ENCODE results near the gene TFRC.
"Not testable (repeated sequence)": the region's sequence is repeated elsewhere in the genome, so short reads cannot be mapped to it uniquely, and the experiment has no call there.

The TFRC gene

DNA sequence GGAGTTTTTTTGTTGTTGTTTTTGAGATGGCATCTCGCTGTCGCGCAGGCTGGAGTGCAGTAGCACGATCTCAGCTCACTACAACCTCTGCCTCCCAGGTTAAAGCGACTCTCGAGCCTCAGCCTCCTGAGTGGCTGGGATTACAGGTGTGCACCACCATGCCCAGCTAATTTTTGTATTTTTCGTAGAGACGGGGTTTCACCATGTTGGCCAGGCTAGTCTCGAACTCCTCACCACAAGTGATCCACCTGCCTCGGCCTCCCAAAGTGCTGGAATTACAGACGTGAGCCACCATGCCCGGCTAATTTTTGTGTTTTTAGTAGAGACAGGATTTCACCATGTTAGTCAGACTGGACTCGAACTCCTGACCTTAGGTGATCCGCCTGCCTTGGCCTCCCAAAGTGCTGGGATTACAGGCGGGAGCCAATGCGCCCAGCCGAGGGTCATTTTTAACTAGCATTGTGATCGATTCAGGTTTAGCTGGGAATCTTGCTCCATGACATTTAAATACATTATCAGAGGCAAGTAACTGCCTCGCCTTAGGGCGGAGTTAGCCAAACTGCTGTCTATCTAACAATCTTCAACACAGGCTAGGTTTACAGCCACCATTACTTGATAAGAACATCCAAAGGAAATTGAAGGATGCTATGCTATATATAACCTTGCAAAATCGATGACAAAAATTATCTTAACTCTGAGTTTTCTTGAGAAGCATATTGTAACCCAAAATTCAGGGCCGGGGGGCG lies 1.6 kb downstream of the TFRC start:
- Histone ChIP-seq H3K9ac (ENCODE audit: low read depth, low read length) (peak overlapping the region; percentile 96; the same call in 1 of the 2 replicates), H3K4me1 (ENCODE audit: insufficient read depth, low read length) (peaks cover 10% of the 10 kb centered on the region; the same call in 1 of the 2 replicates), H3K4me3 (ENCODE audit: low read length) (peak overlapping the region; percentile 97), H3K36me3 (ENCODE audit: insufficient read depth, low read length) (peaks cover 24% of the 10 kb centered on the region)
- not testable (repeated sequence) for H3K9me3 ChIP-seq (ENCODE audit: insufficient read depth, low read depth, low read length); H3K27ac ChIP-seq (ENCODE audit: low read depth, low read length); H3K27me3 ChIP-seq (ENCODE audit: insufficient read depth, low read length)
- WGBS, result 84% methylated on average over 23 of the region's 23 CpGs

DNA sequence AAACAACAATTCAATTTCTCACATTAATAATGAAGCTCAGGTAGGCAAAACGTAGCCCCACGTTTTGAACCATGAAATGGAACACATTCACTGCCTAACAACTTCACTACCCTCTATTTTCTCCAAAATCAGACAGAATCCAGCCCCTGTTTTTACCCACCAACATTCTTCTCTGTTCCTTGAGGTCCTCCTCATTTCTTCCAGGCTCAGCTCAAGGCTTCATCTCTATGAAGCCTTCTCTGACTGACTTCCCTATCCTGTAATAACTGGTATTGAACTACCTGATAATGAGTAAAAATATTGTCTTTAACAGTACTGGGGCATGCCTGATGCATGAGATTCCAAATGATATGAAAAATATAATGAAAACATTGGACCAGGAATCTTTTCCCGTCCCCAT lies 2.2 kb downstream of the TFRC start:
- Histone ChIP-seq H3K36me3 (ENCODE audit: insufficient read depth, low read length) (peaks cover 30% of the 10 kb centered on the region), H3K4me3 (ENCODE audit: low read length) (peak overlapping the region; percentile 20; the same call in 1 of the 2 replicates), H3K9me3 (ENCODE audit: insufficient read depth, low read depth, low read length) (no peaks in the 10 kb centered on the region), H3K9ac (ENCODE audit: low read depth, low read length) (no peak overlapping the region), H3K4me1 (ENCODE audit: insufficient read depth, low read length) (peaks cover 10% of the 10 kb centered on the region; the same call in 1 of the 2 replicates), H3K27ac (ENCODE audit: low read depth, low read length) (no peak overlapping the region), H3K27me3 (ENCODE audit: insufficient read depth, low read length) (no peaks in the 10 kb centered on the region)
- 87% methylated on average over 3 of the region's 3 CpGs for WGBS

DNA sequence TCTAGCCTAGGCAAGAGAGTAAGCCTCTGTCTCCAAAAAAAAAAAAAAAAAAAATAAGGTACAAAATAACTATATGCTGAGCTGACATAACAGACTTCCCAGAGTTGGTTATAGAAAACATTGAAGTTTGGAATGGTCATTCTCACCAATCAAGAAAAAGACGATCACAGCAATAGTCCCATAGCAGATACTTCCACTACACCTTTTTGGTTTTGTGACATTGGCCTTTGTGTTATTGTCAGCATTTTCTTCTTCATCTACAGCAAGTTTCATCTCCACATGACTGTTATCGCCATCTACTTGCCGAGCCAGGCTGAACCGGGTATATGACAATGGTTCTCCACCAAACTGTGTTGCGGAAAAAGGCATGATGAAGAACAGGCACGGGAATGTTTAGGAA lies 6.9 kb downstream of the TFRC start:
- Histone ChIP-seq H3K9me3 (ENCODE audit: insufficient read depth, low read depth, low read length) (no peaks in the 10 kb centered on the region), H3K9ac (ENCODE audit: low read depth, low read length) (no peak overlapping the region), H3K27ac (ENCODE audit: low read depth, low read length) (no peak overlapping the region), H3K4me1 (ENCODE audit: insufficient read depth, low read length) (peaks cover 4% of the 10 kb centered on the region; the same call in 1 of the 2 replicates), H3K36me3 (ENCODE audit: insufficient read depth, low read length) (peaks cover 74% of the 10 kb centered on the region), H3K4me3 (ENCODE audit: low read length) (no peak overlapping the region), H3K27me3 (ENCODE audit: insufficient read depth, low read length) (no peaks in the 10 kb centered on the region)
- WGBS, result 94% methylated on average over 6 of the region's 6 CpGs

DNA sequence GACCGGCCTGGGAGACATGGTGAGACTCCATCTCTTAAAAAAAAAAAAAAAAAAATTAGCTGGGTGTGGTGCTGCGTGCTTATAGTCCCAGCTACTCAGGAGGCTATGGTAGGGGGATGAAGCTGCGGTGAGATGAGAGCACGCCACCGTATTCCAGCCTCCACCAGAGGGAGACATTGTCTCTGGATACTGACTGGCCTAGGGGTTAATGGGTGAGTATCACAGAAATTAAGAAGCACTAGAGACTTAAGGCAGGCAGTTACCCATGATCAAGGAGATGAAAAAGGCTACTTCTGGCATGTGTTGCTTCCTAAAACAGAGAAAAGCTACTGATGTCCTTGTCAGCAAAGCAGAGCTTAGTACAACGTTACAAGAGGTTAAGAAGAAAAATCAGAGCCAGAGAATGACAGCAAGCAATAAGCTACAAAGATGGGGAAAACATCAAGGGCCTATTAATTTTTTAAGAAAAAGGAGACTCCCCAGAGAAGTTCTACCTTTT lies 8.6 kb downstream of the TFRC start:
- WGBS, result 44% methylated on average over 5 of the region's 6 CpGs
- Histone ChIP-seq H3K9ac (ENCODE audit: low read depth, low read length) (no peak overlapping the region), H3K27me3 (ENCODE audit: insufficient read depth, low read length) (no peaks in the 10 kb centered on the region), H3K4me3 (ENCODE audit: low read length) (no peak overlapping the region), H3K36me3 (ENCODE audit: insufficient read depth, low read length) (peaks cover 84% of the 10 kb centered on the region), H3K9me3 (ENCODE audit: insufficient read depth, low read depth, low read length) (no peaks in the 10 kb centered on the region), H3K27ac (ENCODE audit: low read depth, low read length) (no peak overlapping the region), H3K4me1 (ENCODE audit: insufficient read depth, low read length) (no peaks in the 10 kb centered on the region)

DNA sequence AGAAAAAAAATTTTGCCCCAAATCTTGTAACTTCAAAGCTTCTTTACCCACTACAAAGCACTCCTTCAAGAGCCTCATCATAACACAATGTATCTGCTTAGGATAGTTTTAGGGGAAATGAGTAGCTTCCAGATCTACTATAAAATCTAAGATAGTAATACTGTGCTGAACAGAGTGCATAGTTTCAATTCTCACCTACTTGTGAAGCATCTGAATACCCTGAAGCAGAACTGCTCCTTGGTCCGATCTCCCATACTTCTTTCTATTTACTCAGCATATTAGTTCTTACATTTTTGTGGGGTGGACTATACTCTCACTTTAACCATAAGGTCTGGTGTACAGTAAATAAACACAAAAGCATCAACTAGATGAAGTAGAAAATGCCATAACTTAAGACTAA lies 9.6 kb downstream of the TFRC start:
- H3K4me1 ChIP-seq (ENCODE audit: insufficient read depth, low read length), result no peaks in the 10 kb centered on the region
- no peaks in the 10 kb centered on the region for H3K27me3 ChIP-seq (ENCODE audit: insufficient read depth, low read length)
- H3K9ac ChIP-seq (ENCODE audit: low read depth, low read length), result no peak overlapping the region
- peaks cover 94% of the 10 kb centered on the region for H3K36me3 ChIP-seq (ENCODE audit: insufficient read depth, low read length)
- no peak overlapping the region for H3K27ac ChIP-seq (ENCODE audit: low read depth, low read length)
- 100% methylated on average over 1 of the region's 1 CpG for WGBS
- no peak overlapping the region for H3K4me3 ChIP-seq (ENCODE audit: low read length)
- no peaks in the 10 kb centered on the region for H3K9me3 ChIP-seq (ENCODE audit: insufficient read depth, low read depth, low read length)

DNA sequence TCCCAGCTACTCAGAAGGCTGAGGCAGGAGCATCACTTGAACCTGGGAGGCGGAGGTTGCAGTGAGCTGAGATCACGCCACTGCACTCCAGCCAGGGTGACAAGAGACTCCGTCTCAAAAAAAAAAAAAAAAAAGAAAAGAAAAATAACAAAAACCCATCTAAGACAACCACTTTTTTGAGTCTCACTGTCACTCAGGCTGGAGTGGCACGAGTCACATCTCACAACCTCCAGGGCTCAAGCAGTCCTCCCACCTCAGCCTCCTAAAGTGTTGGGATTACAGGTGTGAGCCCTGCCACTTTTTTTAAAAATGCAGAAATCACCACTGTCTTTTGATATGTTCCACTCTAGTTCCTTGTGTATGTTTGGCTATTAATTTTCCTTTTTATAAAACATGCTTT lies 13.1 kb downstream of the TFRC start:
- H3K9ac ChIP-seq (ENCODE audit: low read depth, low read length); H3K4me3 ChIP-seq (ENCODE audit: low read length); H3K9me3 ChIP-seq (ENCODE audit: insufficient read depth, low read depth, low read length); H3K27ac ChIP-seq (ENCODE audit: low read depth, low read length); H3K4me1 ChIP-seq (ENCODE audit: insufficient read depth, low read length); H3K27me3 ChIP-seq (ENCODE audit: insufficient read depth, low read length): not testable (repeated sequence)
- H3K36me3 ChIP-seq (ENCODE audit: insufficient read depth, low read length), result peaks cover 98% of the 10 kb centered on the region
- WGBS, result 97% methylated on average over 4 of the region's 4 CpGs

DNA sequence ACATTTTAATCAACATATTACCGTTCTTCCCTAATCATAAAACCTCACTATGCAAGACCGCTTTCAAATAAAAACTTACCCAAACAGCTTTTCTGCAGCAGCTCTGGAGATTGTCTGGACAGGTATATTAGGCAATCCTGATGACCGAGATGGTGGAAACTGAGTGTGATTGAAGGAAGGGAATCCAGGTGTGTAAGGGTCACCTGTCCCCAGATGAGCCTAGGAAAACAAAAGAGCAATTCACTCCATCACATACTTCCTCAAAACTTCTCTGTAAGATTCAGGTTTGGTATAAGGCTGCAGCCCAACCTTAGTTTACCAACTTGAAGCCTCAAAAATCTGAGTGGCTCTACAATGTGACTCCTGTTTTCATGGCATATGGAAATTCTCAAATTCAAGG lies 14.5 kb downstream of the TFRC start:
- H3K36me3 ChIP-seq (ENCODE audit: insufficient read depth, low read length), result peaks cover 99% of the 10 kb centered on the region
- H3K27me3 ChIP-seq (ENCODE audit: insufficient read depth, low read length), result no peaks in the 10 kb centered on the region
- no peak overlapping the region for H3K27ac ChIP-seq (ENCODE audit: low read depth, low read length)
- no peaks in the 10 kb centered on the region for H3K4me1 ChIP-seq (ENCODE audit: insufficient read depth, low read length)
- H3K9ac ChIP-seq (ENCODE audit: low read depth, low read length), result no peak overlapping the region
- no peak overlapping the region for H3K4me3 ChIP-seq (ENCODE audit: low read length)
- 97% methylated on average over 3 of the region's 3 CpGs for WGBS
- no peaks in the 10 kb centered on the region for H3K9me3 ChIP-seq (ENCODE audit: insufficient read depth, low read depth, low read length)

DNA sequence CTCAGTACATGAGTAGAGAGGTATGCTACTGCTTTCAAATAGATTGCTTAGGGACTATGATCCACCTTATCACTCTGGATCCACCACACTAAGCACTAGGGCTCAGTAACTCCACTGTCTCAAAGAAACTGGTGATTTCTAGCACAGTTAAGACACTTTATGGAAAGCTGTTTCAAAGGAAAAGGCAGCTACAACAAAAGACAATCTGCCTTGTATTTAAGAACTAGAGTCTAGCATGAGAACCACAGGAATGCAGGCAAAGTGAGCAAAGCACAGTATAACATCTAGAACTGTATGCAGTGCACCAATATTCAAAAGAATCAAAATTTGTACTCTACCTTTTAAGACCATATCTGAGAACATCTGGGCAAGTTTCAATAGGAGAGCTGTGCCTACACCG lies 17.9 kb downstream of the TFRC start:
- WGBS, result 100% methylated on average over 1 of the region's 1 CpG
- Histone ChIP-seq H3K27me3 (ENCODE audit: insufficient read depth, low read length) (no peaks in the 10 kb centered on the region), H3K9ac (ENCODE audit: low read depth, low read length) (no peak overlapping the region), H3K4me3 (ENCODE audit: low read length) (no peak overlapping the region), H3K36me3 (ENCODE audit: insufficient read depth, low read length) (peaks cover 96% of the 10 kb centered on the region), H3K4me1 (ENCODE audit: insufficient read depth, low read length) (peaks cover 4% of the 10 kb centered on the region; the same call in 1 of the 2 replicates), H3K27ac (ENCODE audit: low read depth, low read length) (no peak overlapping the region), H3K9me3 (ENCODE audit: insufficient read depth, low read depth, low read length) (no peaks in the 10 kb centered on the region)

DNA sequence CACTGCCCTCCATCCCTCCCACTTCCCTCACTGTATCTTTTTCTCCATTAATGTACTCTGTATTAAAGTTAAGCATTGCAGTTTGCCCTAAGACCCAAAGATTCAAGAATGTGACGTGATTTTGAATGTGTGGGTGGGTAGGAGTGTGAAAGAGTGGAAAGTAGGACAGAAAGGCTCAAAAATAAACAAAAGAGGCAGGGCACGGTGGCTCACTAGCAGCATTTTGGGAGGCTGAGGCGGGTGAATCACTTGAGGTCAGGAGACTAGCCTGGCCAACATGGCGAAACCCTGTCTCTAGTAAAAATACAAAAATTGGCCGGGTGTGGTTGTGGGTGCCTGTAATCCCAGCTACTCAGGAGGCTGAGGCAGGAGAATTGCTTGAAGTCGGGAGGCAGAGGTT lies 18.4 kb downstream of the TFRC start:
- H3K36me3 ChIP-seq (ENCODE audit: insufficient read depth, low read length), result peaks cover 96% of the 10 kb centered on the region
- H3K9me3 ChIP-seq (ENCODE audit: insufficient read depth, low read depth, low read length), result no peaks in the 10 kb centered on the region
- H3K27ac ChIP-seq (ENCODE audit: low read depth, low read length), result no peak overlapping the region
- 95% methylated on average over 6 of the region's 6 CpGs for WGBS
- peaks cover 8% of the 10 kb centered on the region; the same call in 1 of the 2 replicates for H3K4me1 ChIP-seq (ENCODE audit: insufficient read depth, low read length)
- no peak overlapping the region for H3K9ac ChIP-seq (ENCODE audit: low read depth, low read length)
- H3K27me3 ChIP-seq (ENCODE audit: insufficient read depth, low read length), result no peaks in the 10 kb centered on the region
- H3K4me3 ChIP-seq (ENCODE audit: low read length), result no peak overlapping the region

DNA sequence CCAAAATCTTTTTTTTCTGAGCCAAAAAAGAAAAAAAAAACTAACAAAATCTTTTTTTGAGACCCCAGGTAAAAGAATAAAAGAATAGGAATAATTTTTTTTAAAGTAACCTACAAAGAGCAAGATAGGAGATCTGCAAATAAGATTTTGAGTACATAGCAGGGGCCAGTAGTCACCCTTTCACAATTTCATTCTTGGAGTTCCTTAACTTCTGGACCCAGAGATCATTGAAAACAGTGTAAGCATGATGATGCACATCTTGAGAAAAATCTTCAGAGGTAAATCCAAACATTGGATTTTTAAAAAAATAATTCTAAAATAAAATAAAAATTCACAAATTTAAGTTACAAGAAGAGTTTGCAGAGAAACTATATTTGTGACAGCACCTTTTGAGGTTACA lies 18.8 kb downstream of the TFRC start:
- Histone ChIP-seq H3K4me1 (ENCODE audit: insufficient read depth, low read length) (peaks cover 9% of the 10 kb centered on the region; the same call in 1 of the 2 replicates), H3K36me3 (ENCODE audit: insufficient read depth, low read length) (peaks cover 96% of the 10 kb centered on the region), H3K9me3 (ENCODE audit: insufficient read depth, low read depth, low read length) (no peaks in the 10 kb centered on the region), H3K4me3 (ENCODE audit: low read length) (no peak overlapping the region), H3K9ac (ENCODE audit: low read depth, low read length) (no peak overlapping the region), H3K27ac (ENCODE audit: low read depth, low read length) (no peak overlapping the region), H3K27me3 (ENCODE audit: insufficient read depth, low read length) (no peaks in the 10 kb centered on the region)

DNA sequence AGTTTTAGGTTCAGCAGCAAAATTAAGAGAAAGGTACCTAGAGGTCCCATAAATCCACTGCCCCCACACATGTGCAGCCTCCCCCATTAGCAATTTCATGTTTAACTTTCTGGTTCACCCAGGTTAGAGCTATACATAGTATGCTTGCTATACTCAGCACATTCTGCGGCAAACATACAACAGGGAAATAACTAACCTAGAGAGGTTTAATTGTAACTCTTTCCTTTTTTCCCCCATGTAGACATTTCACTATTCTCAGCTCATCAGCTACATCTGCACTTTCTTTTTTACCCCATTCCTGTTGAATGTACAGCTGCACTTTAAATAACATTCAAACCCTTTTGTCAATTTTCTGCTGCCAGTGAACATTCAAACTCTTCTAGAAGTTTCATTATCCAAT lies 21.1 kb downstream of the TFRC start:
- peaks cover 20% of the 10 kb centered on the region for H3K4me1 ChIP-seq (ENCODE audit: insufficient read depth, low read length)
- no peaks in the 10 kb centered on the region for H3K9me3 ChIP-seq (ENCODE audit: insufficient read depth, low read depth, low read length)
- H3K27ac ChIP-seq (ENCODE audit: low read depth, low read length), result no peak overlapping the region
- WGBS, result 97% methylated on average over 1 of the region's 1 CpG
- no peak overlapping the region for H3K9ac ChIP-seq (ENCODE audit: low read depth, low read length)
- no peaks in the 10 kb centered on the region for H3K27me3 ChIP-seq (ENCODE audit: insufficient read depth, low read length)
- no peak overlapping the region for H3K4me3 ChIP-seq (ENCODE audit: low read length)
- H3K36me3 ChIP-seq (ENCODE audit: insufficient read depth, low read length), result peaks cover 96% of the 10 kb centered on the region

All from HUES64 (cell line).